Upper lobe of left lung (tissue), 6 donors: ENCODE measurements around the gene LIMCH1. TPM values are rescaled to one million over a fixed set of nuclear protein-coding genes. Genes with fewer than 3 reads are reported as not detected.

Experiments used
- ATAC-seq, 2 donors: fragments of 200-7000 bp; cut with Tn5 transposase; one replicate each; pipeline ENCODE4 v1.9.1; 2022; ENCODE audit warnings: mild to moderate bottlenecking in 2 of 2, moderate library complexity in 2 of 2; ENCODE audit not compliant: low FRiP score in 2 of 2
- DNase-seq, 2 donors: peaks; one replicate each; pipeline ENCODE4 v3.0.0-alpha.2; 2019 to 2020
- H3K27ac ChIP-seq, 4 donors: fragments of 200-600 bp; sonication (generic); one replicate each; pipeline ENCODE4 v1.5.1; 2016 to 2019
- H3K27me3 ChIP-seq, 4 donors: fragments of 200-600 bp; sonication (generic); one replicate each; pipeline ENCODE4 v1.5.1; 2017 to 2019
- H3K36me3 ChIP-seq, 4 donors: fragments of 200-600 bp; sonication (generic); one replicate each; pipeline ENCODE4 v1.5.1; 2016 to 2019
- H3K4me1 ChIP-seq, 4 donors: fragments of 200-600 bp; sonication (generic); one replicate each; pipeline ENCODE4 v1.5.1; 2018 to 2019
- H3K4me3 ChIP-seq, 4 donors: fragments of 200-600 bp; sonication (generic); one replicate each; pipeline ENCODE4 v1.5.1; 2017 to 2019; ENCODE audit warnings: mild to moderate bottlenecking in 2 of 4, moderate library complexity in 1 of 4
- H3K9me3 ChIP-seq, 4 donors: fragments of 200-600 bp; sonication (generic); one replicate each; pipeline ENCODE4 v1.5.1; 2018 to 2019
- EP300 ChIP-seq, 4 donors: sonication (generic); formaldehyde crosslinking; IDR thresholded peaks; one replicate each; pipeline ENCODE4 v1.5.1; 2017; ENCODE audit warnings: antibody characterized with exemption in 4 of 4, control low read depth in 2 of 4
- POLR2A ChIP-seq, 4 donors: fragments of 450-650 bp; IDR thresholded peaks; one replicate each; pipeline ENCODE4 v1.5.1; 2016 to 2017; ENCODE audit warnings: antibody characterized with exemption in 4 of 4, mild to moderate bottlenecking in 2 of 4
- POLR2AphosphoS5 ChIP-seq, 2 donors: sonication (generic); formaldehyde crosslinking; IDR thresholded peaks; one replicate each; pipeline ENCODE4 v1.5.1; 2017; ENCODE audit warnings: antibody characterized with exemption in 2 of 2
- WGBS, 2 donors: methylation state at CpG; one replicate each; pipeline ENCODE4 v1.1.5; 2017 to 2018; 5-methylcytosine and 5-hydroxymethylcytosine counted together
- total RNA-seq, 6 donors: library from RNA; depleted of rRNA in 4 of 6; stranded (reverse); fragments of >200 nt in 4 of 6; gene quantifications; one replicate each; pipeline versions ENCODE4 v1.1.0 to v1.2.1, GENCODE V29; 2016 to 2021
- TF ChIP-seq, protein P1 (sequence below), 6 experiments: fragments of 450-650 bp in 4 of 6; fragments of 200-600 bp in 2 of 6; sonication (generic) in 2 of 6; IDR thresholded peaks; one replicate each; pipeline ENCODE4 v1.5.1; 2016 to 2019; ENCODE audit warnings: antibody characterized with exemption in 6 of 6
- donor health status: DM: no; HTN: no; CAD: no; lungs with moderate emphysema.
- donor health status: DM: no; HTN: yes; CAD: no; lungs with severe emphysema.

Gene LIMCH1
- total RNA-seq, 6 donors from 2014 or later = 231 to 598 (median 331) TPM

- no peaks in the 10 kb centered on the region for H3K36me3 ChIP-seq
- peaks cover 0 to 5% (median 0%) of the 10 kb centered on the region in 4 donors for H3K9me3 ChIP-seq
- peaks cover 0 to 24% (median 0%) of the 10 kb centered on the region in 4 donors for H3K4me1 ChIP-seq
- ATAC-seq (no peak), DNase-seq (peak in 1 of 2 donors; percentile 37)
- H3K27ac ChIP-seq = no peak overlapping the region
- WGBS, 2 donors = 10% methylated on average over 33 of the region's 33 CpGs
- peaks cover 0 to 42% (median 25%) of the 10 kb centered on the region in 4 donors for H3K27me3 ChIP-seq
- TF ChIP-seq EP300 (IDR thresholded peaks at IDR 0.05) (no peak), POLR2AphosphoS5 (IDR thresholded peaks at IDR 0.05) (no peak), POLR2A (IDR thresholded peaks at IDR 0.05) (no peak)
- TF ChIP-seq, protein P1, sequence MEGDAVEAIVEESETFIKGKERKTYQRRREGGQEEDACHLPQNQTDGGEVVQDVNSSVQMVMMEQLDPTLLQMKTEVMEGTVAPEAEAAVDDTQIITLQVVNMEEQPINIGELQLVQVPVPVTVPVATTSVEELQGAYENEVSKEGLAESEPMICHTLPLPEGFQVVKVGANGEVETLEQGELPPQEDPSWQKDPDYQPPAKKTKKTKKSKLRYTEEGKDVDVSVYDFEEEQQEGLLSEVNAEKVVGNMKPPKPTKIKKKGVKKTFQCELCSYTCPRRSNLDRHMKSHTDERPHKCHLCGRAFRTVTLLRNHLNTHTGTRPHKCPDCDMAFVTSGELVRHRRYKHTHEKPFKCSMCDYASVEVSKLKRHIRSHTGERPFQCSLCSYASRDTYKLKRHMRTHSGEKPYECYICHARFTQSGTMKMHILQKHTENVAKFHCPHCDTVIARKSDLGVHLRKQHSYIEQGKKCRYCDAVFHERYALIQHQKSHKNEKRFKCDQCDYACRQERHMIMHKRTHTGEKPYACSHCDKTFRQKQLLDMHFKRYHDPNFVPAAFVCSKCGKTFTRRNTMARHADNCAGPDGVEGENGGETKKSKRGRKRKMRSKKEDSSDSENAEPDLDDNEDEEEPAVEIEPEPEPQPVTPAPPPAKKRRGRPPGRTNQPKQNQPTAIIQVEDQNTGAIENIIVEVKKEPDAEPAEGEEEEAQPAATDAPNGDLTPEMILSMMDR (IDR thresholded peaks at IDR 0.05) = no peak
- H3K4me3 ChIP-seq = no peak overlapping the region
These were observed 206.8 kb downstream of the LIMCH1 start for GRCh38 chr4:41744572-41745291.

DNA sequence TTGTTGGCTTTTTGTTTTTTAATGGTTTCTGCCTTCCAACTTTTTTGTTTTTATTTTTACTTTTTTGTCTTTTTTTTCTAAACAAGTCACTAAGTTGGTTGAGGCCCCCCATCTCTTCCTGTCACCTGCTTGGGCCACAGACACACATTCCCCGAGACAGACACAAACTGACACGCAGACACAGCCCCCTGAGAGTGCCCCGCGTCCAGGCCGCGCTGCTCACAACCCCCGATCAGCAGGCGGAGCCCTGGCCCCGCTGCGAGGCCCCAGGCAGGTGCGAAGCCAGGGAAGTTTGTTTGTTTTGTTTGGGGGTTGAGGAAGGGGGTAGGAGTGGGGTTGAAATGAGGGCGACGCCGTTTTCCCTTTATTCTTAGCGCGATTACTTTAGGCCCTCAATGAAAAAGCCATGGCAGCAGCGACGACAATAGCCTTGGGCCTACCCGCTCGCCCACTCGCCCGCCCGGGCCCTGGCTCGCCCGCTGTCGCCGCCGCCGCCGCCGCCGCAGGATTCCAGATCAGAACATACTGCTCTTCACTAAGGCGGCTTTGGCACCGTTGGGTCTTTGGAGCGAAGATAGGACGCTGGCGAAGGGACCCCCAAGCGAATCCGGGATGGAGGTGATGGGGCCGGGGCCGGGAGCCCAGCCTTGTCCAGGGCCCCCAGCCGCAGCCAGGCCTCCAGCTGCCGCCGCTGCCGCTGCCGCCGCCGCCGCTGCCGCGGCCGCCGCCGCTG, 207.5 kb downstream of the LIMCH1 start:
- Histone ChIP-seq H3K4me1 (peaks cover 0 to 24% (median 0%) of the 10 kb centered on the region in 4 donors), H3K36me3 (no peaks in the 10 kb centered on the region), H3K27me3 (peaks cover 0 to 45% (median 25%) of the 10 kb centered on the region in 4 donors), H3K9me3 (peaks cover 0 to 5% (median 0%) of the 10 kb centered on the region in 4 donors), H3K4me3 (no peak overlapping the region), H3K27ac (no peak overlapping the region)
- WGBS, 2 donors = 7 to 20% methylated on average over 11 to 32 of the region's 54 CpGs
- TF ChIP-seq, protein P1 (IDR thresholded peaks at IDR 0.05) = no peak
- TF ChIP-seq POLR2A (IDR thresholded peaks at IDR 0.05) = no peak
- TF ChIP-seq POLR2AphosphoS5 (IDR thresholded peaks at IDR 0.05) = no peak
- TF ChIP-seq EP300 (IDR thresholded peaks at IDR 0.05) = no peak
- DNase-seq = peak in 1 of 2 donors; percentile 77
- no peak for ATAC-seq

- peaks cover 0 to 24% (median 0%) of the 10 kb centered on the region in 4 donors for H3K4me1 ChIP-seq
- DNase-seq = peak in 1 of 2 donors; percentile 58
- WGBS, 2 donors = 3 to 15% methylated on average over 17 to 20 of the region's 36 CpGs
- H3K27ac ChIP-seq = no peak overlapping the region
- no peaks in the 10 kb centered on the region for H3K36me3 ChIP-seq
- TF ChIP-seq, protein P1 (IDR thresholded peaks at IDR 0.05) = no peak
- TF ChIP-seq POLR2AphosphoS5 (IDR thresholded peaks at IDR 0.05) (no peak), POLR2A (IDR thresholded peaks at IDR 0.05) (no peak), EP300 (IDR thresholded peaks at IDR 0.05) (no peak)
- H3K4me3 ChIP-seq = no peak overlapping the region
- no peak for ATAC-seq
- peaks cover 0 to 51% (median 27%) of the 10 kb centered on the region in 4 donors for H3K27me3 ChIP-seq
- H3K9me3 ChIP-seq = peaks cover 0 to 5% (median 0%) of the 10 kb centered on the region in 4 donors
These were observed 208.1 kb downstream of the LIMCH1 start for GRCh38 chr4:41746025-41746439.

DNA sequence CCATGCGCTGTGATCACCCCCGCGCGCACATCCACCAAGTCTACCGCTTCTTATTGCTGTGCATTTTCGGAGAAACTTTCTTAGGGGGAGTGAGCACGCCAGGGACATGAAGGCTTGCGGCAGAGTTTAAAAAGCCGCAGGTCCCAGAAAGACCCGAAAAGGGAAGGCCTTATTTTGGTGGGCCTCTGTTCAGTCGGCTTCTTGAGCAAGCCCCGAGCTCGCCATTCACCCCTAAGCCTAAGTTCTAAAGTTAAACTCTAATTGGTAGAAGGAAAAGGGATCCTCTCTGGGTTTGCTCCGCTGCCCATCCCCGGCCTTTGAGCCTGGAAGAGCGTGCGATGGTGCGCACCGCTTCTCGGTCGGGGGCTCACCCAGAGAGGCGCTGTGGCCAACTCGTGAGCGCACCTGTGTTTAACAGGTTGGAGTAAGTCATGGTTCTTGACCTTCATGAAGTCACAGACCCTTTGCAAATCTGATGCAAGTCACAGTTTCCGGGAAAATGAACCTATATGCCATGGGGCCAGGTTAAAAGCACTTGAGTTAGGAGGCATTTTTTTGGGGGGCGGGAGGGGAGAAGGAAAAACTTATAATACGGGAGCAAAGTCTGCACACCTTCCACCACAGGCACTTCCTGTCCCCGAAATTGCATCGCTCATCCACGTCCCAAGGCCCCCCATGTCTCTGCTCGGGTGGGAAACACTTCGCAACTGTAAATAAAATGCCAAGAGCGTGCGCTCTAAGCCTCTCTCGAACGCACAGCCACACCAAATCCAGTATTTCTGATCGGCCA, 208.7 kb downstream of the LIMCH1 start:
- H3K27me3 ChIP-seq = peaks cover 0 to 57% (median 29%) of the 10 kb centered on the region in 4 donors
- 11 to 16% methylated on average over 19 to 37 of the region's 37 CpGs for WGBS, 2 donors

More for the DNA sequence above, 208.7 kb downstream of the LIMCH1 start:
- no peaks in the 10 kb centered on the region for H3K36me3 ChIP-seq
- H3K9me3 ChIP-seq = peaks cover 0 to 5% (median 0%) of the 10 kb centered on the region in 4 donors
- no peak overlapping the region for H3K4me3 ChIP-seq
- DNase-seq = no peak
- peaks cover 0 to 30% (median 0%) of the 10 kb centered on the region in 4 donors for H3K4me1 ChIP-seq
- H3K27ac ChIP-seq = no peak overlapping the region
- TF ChIP-seq EP300 (IDR thresholded peaks at IDR 0.05) = no peak
- TF ChIP-seq POLR2AphosphoS5 (IDR thresholded peaks at IDR 0.05) = no peak
- TF ChIP-seq, protein P1 (IDR thresholded peaks at IDR 0.05) = no peak
- TF ChIP-seq POLR2A (IDR thresholded peaks at IDR 0.05) = no peak
- no peak for ATAC-seq
